Esophagus muscularis mucosa (tissue), 4 donors: ENCODE measurements around the gene CCL7.

Source experiments
- EP300 ChIP-seq: sonication (generic); formaldehyde crosslinking; IDR thresholded peaks from one replicate; pipeline ENCODE4 v1.6.1; 2017; ENCODE audit warnings: antibody characterized with exemption
- POLR2A ChIP-seq: fragments of 450-650 bp; IDR thresholded peaks from one replicate; pipeline ENCODE4 v1.6.1; 2017; ENCODE audit warnings: antibody characterized with exemption, moderate library complexity, mild to moderate bottlenecking, low read depth
- POLR2AphosphoS5 ChIP-seq, 2 donors: sonication (generic); formaldehyde crosslinking; IDR thresholded peaks; one replicate each; pipeline ENCODE4 v1.6.1; 2017; ENCODE audit warnings: antibody characterized with exemption in 2 of 2
- TF ChIP-seq, protein P1 (sequence below), 3 experiments: fragments of 200-600 bp in 2 of 3; fragments of 450-650 bp in 1 of 3; sonication (generic) in 2 of 3; IDR thresholded peaks; one replicate each; pipeline ENCODE4 v1.5.1; 2017 to 2019; ENCODE audit warnings: antibody characterized with exemption in 3 of 3, mild to moderate bottlenecking in 2 of 3, moderate library complexity in 1 of 3

DNA sequence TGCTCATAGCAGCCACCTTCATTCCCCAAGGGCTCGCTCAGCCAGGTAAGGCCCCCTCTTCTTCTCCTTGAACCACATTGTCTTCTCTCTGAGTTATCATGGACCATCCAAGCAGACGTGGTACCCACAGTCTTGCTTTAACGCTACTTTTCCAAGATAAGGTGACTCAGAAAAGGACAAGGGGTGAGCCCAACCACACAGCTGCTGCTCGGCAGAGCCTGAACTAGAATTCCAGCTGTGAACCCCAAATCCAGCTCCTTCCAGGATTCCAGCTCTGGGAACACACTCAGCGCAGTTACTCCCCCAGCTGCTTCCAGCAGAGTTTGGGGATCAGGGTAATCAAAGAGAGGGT is 14.7 kb upstream of the CCL7 start:
- TF ChIP-seq, protein P1, sequence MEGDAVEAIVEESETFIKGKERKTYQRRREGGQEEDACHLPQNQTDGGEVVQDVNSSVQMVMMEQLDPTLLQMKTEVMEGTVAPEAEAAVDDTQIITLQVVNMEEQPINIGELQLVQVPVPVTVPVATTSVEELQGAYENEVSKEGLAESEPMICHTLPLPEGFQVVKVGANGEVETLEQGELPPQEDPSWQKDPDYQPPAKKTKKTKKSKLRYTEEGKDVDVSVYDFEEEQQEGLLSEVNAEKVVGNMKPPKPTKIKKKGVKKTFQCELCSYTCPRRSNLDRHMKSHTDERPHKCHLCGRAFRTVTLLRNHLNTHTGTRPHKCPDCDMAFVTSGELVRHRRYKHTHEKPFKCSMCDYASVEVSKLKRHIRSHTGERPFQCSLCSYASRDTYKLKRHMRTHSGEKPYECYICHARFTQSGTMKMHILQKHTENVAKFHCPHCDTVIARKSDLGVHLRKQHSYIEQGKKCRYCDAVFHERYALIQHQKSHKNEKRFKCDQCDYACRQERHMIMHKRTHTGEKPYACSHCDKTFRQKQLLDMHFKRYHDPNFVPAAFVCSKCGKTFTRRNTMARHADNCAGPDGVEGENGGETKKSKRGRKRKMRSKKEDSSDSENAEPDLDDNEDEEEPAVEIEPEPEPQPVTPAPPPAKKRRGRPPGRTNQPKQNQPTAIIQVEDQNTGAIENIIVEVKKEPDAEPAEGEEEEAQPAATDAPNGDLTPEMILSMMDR (IDR thresholded peaks at IDR 0.05) = no peak
- TF ChIP-seq POLR2A = no peak
- TF ChIP-seq POLR2AphosphoS5 (IDR thresholded peaks at IDR 0.05) = no peak
- TF ChIP-seq EP300 = no peak
